Measurements from ENCODE around the gene IGSF11. TPM values are rescaled to one million over a fixed set of nuclear protein-coding genes. Genes with fewer than 3 reads are reported as not detected.

IGSF11 gene
- total RNA-seq, 1 donor from 2014 or later = 2.7 TPM

DNA sequence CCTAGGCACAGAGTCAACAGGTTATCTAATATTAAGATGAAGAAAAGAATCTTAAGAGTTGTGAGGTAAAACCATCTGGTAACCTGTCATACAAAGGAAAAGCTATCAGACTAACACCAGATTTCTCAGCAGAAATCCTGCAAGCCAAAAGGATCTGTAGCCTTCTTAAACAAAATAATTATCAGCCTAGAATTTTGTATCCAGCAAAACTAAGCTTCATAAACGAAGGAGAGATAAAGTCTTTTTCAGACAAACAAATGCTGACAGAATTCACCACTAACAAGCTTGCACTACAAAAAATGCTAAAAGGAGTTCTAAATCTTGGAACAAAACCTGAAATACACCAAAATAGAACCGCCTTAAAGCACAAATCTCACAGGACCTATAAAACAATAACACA lies 9.9 kb upstream of the IGSF11 start:
- Histone ChIP-seq H3K27me3 (no peaks in the 10 kb centered on the region), H2AFZ (replicated peaks) (peak overlapping the region; percentile 68), H3K27ac (no peak overlapping the region), H3K9me3 (ENCODE audit: low read depth) (peaks cover 8% of the 10 kb centered on the region), H3K4me3 (peak overlapping the region; percentile 19), H3K4me2 (peak overlapping the region; percentile 18), H3F3A (ENCODE audit: low read depth) (no peaks in the 10 kb centered on the region), H3K9ac (no peak overlapping the region), H3K4me1 (no peaks in the 10 kb centered on the region), H3K36me3 (no peaks in the 10 kb centered on the region), H3K79me2 (ENCODE audit: low read depth) (no peaks in the 10 kb centered on the region), H4K20me1 (ENCODE audit: low read depth) (no peaks in the 10 kb centered on the region)
- Mint-ChIP-seq H3K9me3 (peaks cover 13% of the 10 kb centered on the region), H3K4me3 (no peak overlapping the region), H3K36me3 (no peaks in the 10 kb centered on the region), H3K4me1 (no peaks in the 10 kb centered on the region), H3K27ac (no peak overlapping the region), H3K27me3 (ENCODE audit: insufficient read depth, low read depth) (no peaks in the 10 kb centered on the region)
- TF ChIP-seq, protein P1, sequence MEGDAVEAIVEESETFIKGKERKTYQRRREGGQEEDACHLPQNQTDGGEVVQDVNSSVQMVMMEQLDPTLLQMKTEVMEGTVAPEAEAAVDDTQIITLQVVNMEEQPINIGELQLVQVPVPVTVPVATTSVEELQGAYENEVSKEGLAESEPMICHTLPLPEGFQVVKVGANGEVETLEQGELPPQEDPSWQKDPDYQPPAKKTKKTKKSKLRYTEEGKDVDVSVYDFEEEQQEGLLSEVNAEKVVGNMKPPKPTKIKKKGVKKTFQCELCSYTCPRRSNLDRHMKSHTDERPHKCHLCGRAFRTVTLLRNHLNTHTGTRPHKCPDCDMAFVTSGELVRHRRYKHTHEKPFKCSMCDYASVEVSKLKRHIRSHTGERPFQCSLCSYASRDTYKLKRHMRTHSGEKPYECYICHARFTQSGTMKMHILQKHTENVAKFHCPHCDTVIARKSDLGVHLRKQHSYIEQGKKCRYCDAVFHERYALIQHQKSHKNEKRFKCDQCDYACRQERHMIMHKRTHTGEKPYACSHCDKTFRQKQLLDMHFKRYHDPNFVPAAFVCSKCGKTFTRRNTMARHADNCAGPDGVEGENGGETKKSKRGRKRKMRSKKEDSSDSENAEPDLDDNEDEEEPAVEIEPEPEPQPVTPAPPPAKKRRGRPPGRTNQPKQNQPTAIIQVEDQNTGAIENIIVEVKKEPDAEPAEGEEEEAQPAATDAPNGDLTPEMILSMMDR (IDR thresholded peaks at IDR 0.05) = no peak
- TF ChIP-seq EZH2 (IDR thresholded peaks at IDR 0.05) = no peak
- no peak for TF ChIP-seq EZH2phosphoT487 (IDR thresholded peaks at IDR 0.05)
- no peak for DNase-seq (ENCODE audit: low spot score)

DNA sequence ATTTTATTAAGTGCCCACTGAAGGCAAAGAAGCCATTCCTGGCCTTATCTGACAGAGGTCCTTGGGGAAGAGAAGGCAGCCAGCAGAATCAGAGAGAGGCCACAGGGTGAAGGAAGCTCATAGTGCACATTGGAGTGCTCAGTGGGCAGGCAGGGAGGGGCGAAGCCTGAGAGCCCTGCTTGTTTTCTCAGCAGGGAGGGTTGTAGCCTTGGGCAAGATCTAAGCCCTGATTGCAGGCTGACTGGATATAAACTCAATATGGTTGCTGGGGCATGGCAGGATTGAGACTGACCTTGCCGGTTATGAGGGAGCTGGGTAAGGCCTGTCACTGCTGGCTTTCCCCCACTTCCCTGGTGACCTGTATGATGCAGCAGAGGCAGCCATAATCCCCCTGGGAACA lies 7.5 kb upstream of the IGSF11 start:
- peaks cover 15% of the 10 kb centered on the region for H3K9me3 Mint-ChIP-seq

DNA sequence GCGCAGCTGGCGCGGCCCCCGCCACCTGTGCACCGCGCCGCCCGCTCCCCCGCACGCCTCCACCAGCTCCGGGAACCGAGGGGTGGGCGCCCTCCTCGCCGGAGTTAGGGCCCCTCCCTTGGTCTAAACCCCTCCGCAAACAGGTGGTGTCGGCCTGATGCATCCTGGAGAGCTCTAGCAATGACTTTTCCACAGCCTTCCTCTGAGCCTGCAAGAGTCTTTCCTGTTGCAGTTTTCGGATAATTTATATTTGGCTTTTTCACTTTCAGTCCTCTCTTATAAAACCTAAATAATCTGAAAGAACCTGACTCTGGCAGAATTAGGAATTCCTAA lies 334 bp upstream of the IGSF11 start:
- H3K9me3 Mint-ChIP-seq = peaks cover 3% of the 10 kb centered on the region
- peak overlapping the region; percentile 86 for H3K4me3 Mint-ChIP-seq
- no peak overlapping the region for H3K27ac ChIP-seq
- H3K27ac Mint-ChIP-seq = no peak overlapping the region
- H3K9me3 ChIP-seq (ENCODE audit: low read depth) = no peaks in the 10 kb centered on the region
- no peaks in the 10 kb centered on the region for H3K36me3 ChIP-seq
- H3K4me2 ChIP-seq = peak overlapping the region; percentile 87
- peak overlapping the region; percentile 93 for H2AFZ ChIP-seq (replicated peaks)
- DNase-seq (ENCODE audit: low spot score) = no peak
- no peaks in the 10 kb centered on the region for H3K36me3 Mint-ChIP-seq
- H3K4me1 ChIP-seq = peaks cover 22% of the 10 kb centered on the region
- no peak overlapping the region for H3K9ac ChIP-seq
- no peaks in the 10 kb centered on the region for H4K20me1 ChIP-seq (ENCODE audit: low read depth)
- peaks cover 19% of the 10 kb centered on the region for H3F3A ChIP-seq (ENCODE audit: low read depth)
- TF ChIP-seq EZH2 (IDR thresholded peaks at IDR 0.05) = no peak
- TF ChIP-seq EZH2phosphoT487 (IDR thresholded peaks at IDR 0.05) = no peak
- TF ChIP-seq, protein P1 (IDR thresholded peaks at IDR 0.05) = no peak
- H3K4me3 ChIP-seq = peak overlapping the region; percentile 68
- peaks cover 39% of the 10 kb centered on the region for H3K27me3 ChIP-seq
- H3K4me1 Mint-ChIP-seq = peaks cover 11% of the 10 kb centered on the region
- no peaks in the 10 kb centered on the region for H3K79me2 ChIP-seq (ENCODE audit: low read depth)
- peaks cover 16% of the 10 kb centered on the region for H3K27me3 Mint-ChIP-seq (ENCODE audit: insufficient read depth, low read depth)

More for the DNA sequence above, 7.5 kb upstream of the IGSF11 start:
- H3K79me2 ChIP-seq (ENCODE audit: low read depth) = no peaks in the 10 kb centered on the region
- H3K4me1 ChIP-seq = peaks cover under 1% of the 10 kb centered on the region
- H4K20me1 ChIP-seq (ENCODE audit: low read depth) = no peaks in the 10 kb centered on the region
- TF ChIP-seq, protein P1 (IDR thresholded peaks at IDR 0.05) = no peak
- no peak for TF ChIP-seq EZH2 (IDR thresholded peaks at IDR 0.05)
- TF ChIP-seq EZH2phosphoT487 (IDR thresholded peaks at IDR 0.05) = no peak
- H3K27me3 Mint-ChIP-seq (ENCODE audit: insufficient read depth, low read depth) = peaks cover 4% of the 10 kb centered on the region
- H3K9ac ChIP-seq = no peak overlapping the region
- no peaks in the 10 kb centered on the region for H3K36me3 Mint-ChIP-seq
- no peaks in the 10 kb centered on the region for H3K36me3 ChIP-seq
- no peak overlapping the region for H3K4me3 ChIP-seq
- H3K27me3 ChIP-seq = no peaks in the 10 kb centered on the region
- H3F3A ChIP-seq (ENCODE audit: low read depth) = no peaks in the 10 kb centered on the region
- no peak overlapping the region for H3K4me3 Mint-ChIP-seq
- H3K4me1 Mint-ChIP-seq = no peaks in the 10 kb centered on the region
- H3K4me2 ChIP-seq = no peak overlapping the region
- H2AFZ ChIP-seq (replicated peaks) = no peak overlapping the region
- no peak overlapping the region for H3K27ac ChIP-seq
- H3K27ac Mint-ChIP-seq = no peak overlapping the region
- no peak for DNase-seq (ENCODE audit: low spot score)
- H3K9me3 ChIP-seq (ENCODE audit: low read depth) = peaks cover 8% of the 10 kb centered on the region
